HEK293 (cell line): Measurements from ENCODE around the gene ZNF529.
A peak's percentile ranks its signal among the peaks of the same experiment; 100 is the strongest.

Experiments
- BCL6B ChIP-seq: fragments of 450-650 bp; formaldehyde crosslinking; IDR thresholded peaks from 2 replicates; pipeline ENCODE4 v1.5.1; 2017; ENCODE audit warnings: missing biosample characterization, missing genetic modification characterization
- ELK4 ChIP-seq: IDR thresholded peaks from 2 replicates; pipeline ENCODE4 v1.6.1; 2011; ENCODE audit warnings: mild to moderate bottlenecking, low read depth, low read length, borderline replicate concordance
- GLI2 ChIP-seq: fragments of 450-650 bp; formaldehyde crosslinking; IDR thresholded peaks from 2 replicates; pipeline ENCODE4; 2017; ENCODE audit warnings: missing biosample characterization, missing genetic modification characterization, low read depth, borderline replicate concordance
- KLF8 ChIP-seq: fragments of 450-650 bp; formaldehyde crosslinking; IDR thresholded peaks from 2 replicates; pipeline ENCODE4 v1.5.1; 2016; ENCODE audit warnings: missing biosample characterization, missing genetic modification characterization
- PRDM2 ChIP-seq: fragments of 450-650 bp; formaldehyde crosslinking; IDR thresholded peaks from 2 replicates; pipeline ENCODE4 v1.5.1; 2016; ENCODE audit warnings: missing biosample characterization, missing genetic modification characterization, borderline replicate concordance
- SETDB1 ChIP-seq: IDR thresholded peaks from one replicate; pipeline ENCODE4 v1.6.1; 2017; ENCODE audit warnings: mild to moderate bottlenecking, low read length, moderate library complexity, mixed read lengths; ENCODE audit not compliant: insufficient read length
- ZBTB10 ChIP-seq: fragments of 450-650 bp; formaldehyde crosslinking; IDR thresholded peaks from 2 replicates; pipeline ENCODE4 v1.5.1; 2016; ENCODE audit warnings: missing biosample characterization, missing genetic modification characterization
- ZBTB11 ChIP-seq: fragments of 450-650 bp; formaldehyde crosslinking; conservative IDR thresholded peaks from 2 replicates; pipeline ENCODE4 v1.5.1; 2016; ENCODE audit warnings: low read depth, missing biosample characterization, missing genetic modification characterization
- ZBTB26 ChIP-seq: fragments of 450-650 bp; formaldehyde crosslinking; optimal IDR thresholded peaks from 2 replicates; pipeline ENCODE3; 2016; ENCODE audit warnings: missing biosample characterization, mild to moderate bottlenecking, missing genetic modification characterization
- ZFP37 ChIP-seq: fragments of 450-650 bp; formaldehyde crosslinking; IDR thresholded peaks from 2 replicates; pipeline ENCODE4 v1.5.1; 2016; ENCODE audit warnings: missing biosample characterization, missing genetic modification characterization
- ZNF202 ChIP-seq: fragments of 450-650 bp; formaldehyde crosslinking; IDR thresholded peaks from 2 replicates; pipeline ENCODE4 v1.5.1; 2016; ENCODE audit warnings: missing biosample characterization, missing genetic modification characterization, borderline replicate concordance
- ZNF280D ChIP-seq: fragments of 450-650 bp; formaldehyde crosslinking; IDR thresholded peaks from 2 replicates; pipeline ENCODE4 v1.5.1; 2016; ENCODE audit warnings: missing biosample characterization, missing genetic modification characterization
- ZNF404 ChIP-seq: fragments of 450-650 bp; formaldehyde crosslinking; IDR thresholded peaks from 2 replicates; pipeline ENCODE4 v1.5.1; 2017; ENCODE audit warnings: missing biosample characterization, missing genetic modification characterization
- ZNF629 ChIP-seq: fragments of 450-650 bp; formaldehyde crosslinking; IDR thresholded peaks from 2 replicates; pipeline ENCODE4 v1.5.1; 2017; ENCODE audit warnings: missing biosample characterization, missing genetic modification characterization
- ZNF660 ChIP-seq: fragments of 450-650 bp; IDR thresholded peaks from 2 replicates; pipeline ENCODE4 v1.5.1; 2018; ENCODE audit warnings: missing biosample characterization, mild to moderate bottlenecking, missing genetic modification characterization
- ZNF670 ChIP-seq: fragments of 450-650 bp; formaldehyde crosslinking; IDR thresholded peaks from 2 replicates; pipeline ENCODE4 v1.5.1; 2016; ENCODE audit warnings: missing biosample characterization, missing genetic modification characterization, low read depth
- ZNF704 ChIP-seq: fragments of 450-650 bp; formaldehyde crosslinking; IDR thresholded peaks from 2 replicates; pipeline ENCODE4 v1.5.1; 2016; ENCODE audit warnings: missing biosample characterization, missing genetic modification characterization
- ZNF843 ChIP-seq: fragments of 450-650 bp; formaldehyde crosslinking; IDR thresholded peaks from 2 replicates; pipeline ENCODE4 v1.5.1; 2016; ENCODE audit warnings: missing biosample characterization, missing genetic modification characterization

ZNF529 gene

GRCh38 chr19:36604656-36605100 is 31.6 kb upstream of the ZNF529 start (continued):
- TF ChIP-seq ELK4 (no peak), ZNF660 (tag by site-specific recombination) (peak; percentile 62; the same call in 1 of the 2 replicates), SETDB1 (no peak), BCL6B (tag by site-specific recombination) (no peak), ZBTB11 (tag by site-specific recombination) (no peak), GLI2 (tag by site-specific recombination) (no peak), ZBTB10 (tag by site-specific recombination) (peak; percentile 99), ZNF404 (tag by site-specific recombination) (no peak; the same call in 1 of the 2 replicates), ZNF704 (tag by site-specific recombination) (no peak; the same call in 1 of the 2 replicates), ZBTB26 (tag by site-specific recombination) (no peak), ZFP37 (tag by site-specific recombination) (peak; percentile 98), ZNF629 (tag by site-specific recombination) (peak; percentile 97), ZNF670 (tag by site-specific recombination) (peak; percentile 99), ZNF843 (tag by site-specific recombination) (peak; percentile 91), ZNF280D (tag by site-specific recombination) (peak; percentile 98), KLF8 (peak; percentile 97), PRDM2 (tag by site-specific recombination) (no peak; the same call in 1 of the 2 replicates), ZNF202 (no peak; the same call in 1 of the 2 replicates)
